ENCODE measurements around the gene TP53RK.

TP53RK gene

DNA sequence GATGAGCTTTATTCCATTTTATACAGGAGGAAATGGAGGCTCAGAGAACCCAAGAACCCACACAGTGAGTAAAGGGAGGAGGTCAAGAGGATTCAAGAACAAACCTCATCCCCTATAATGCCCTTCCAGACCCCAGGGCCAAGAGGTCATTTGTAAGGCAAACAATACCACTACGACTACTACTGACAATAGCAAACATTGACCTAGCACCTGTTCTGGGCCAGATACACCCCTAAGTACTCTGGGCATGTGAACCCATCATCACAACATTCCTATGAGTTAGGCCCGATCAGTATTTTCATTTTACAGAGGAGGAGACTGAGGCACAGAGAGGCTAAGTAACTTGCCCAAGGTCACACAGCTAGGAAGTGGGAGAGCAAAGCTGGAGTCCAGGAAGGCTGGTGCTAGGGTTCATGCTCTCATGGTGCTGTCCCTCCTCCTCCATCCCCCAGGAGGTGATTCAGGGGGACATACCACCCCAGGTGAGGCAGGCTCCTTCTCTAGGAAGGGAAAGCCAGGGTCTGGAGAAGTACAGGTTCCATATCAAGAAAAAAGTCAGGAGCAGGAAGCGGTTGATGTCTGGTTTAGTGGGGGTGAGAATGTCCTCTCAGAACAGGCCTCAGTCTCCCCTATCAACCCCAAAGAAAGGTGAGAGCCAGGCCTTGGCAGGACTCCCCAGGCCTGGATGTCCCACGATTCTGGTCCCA is 51.7 kb downstream of the TP53RK start:
- DNase-seq: no peak

DNA sequence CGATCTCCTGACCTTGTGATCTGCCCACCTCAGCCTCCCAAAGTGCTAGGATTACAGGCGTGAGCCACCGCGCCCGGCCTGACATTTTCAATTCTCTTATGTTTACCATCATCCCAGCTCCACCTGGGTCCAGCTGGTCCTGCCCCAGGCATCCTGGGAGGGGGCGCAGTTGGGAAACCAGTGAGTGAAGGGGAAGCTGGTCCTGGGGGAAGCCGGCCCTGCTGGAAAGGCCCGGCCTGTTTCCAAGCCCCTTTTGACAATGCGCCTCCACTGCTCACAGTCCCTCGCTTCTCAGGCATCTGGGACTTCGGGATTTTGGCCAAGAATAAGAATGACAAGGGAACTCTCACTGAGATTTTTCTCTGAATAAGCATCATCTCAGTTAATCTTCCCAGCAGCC is 52.2 kb downstream of the TP53RK start:
- DNase-seq: no peak

DNA sequence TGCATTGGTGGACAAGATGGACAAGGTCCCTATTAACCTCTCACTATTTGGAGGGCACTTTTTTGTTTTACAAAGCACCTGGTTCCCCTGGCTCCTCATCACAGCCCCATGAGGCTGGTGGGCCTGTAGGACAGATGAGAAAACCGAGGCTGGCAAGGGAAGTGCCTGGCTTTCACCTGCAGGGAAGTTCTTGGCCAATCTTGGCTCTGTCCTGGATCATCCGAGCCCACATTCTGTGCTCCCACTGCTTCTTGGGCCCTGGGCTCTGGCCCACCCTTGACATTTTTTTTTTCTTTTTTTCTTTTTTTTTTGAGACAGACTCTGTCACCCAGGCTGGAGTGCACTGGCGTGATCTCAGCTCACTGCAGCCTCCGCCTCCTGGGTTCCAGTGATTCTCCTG is 52.7 kb downstream of the TP53RK start:
- DNase-seq: no peak

DNA sequence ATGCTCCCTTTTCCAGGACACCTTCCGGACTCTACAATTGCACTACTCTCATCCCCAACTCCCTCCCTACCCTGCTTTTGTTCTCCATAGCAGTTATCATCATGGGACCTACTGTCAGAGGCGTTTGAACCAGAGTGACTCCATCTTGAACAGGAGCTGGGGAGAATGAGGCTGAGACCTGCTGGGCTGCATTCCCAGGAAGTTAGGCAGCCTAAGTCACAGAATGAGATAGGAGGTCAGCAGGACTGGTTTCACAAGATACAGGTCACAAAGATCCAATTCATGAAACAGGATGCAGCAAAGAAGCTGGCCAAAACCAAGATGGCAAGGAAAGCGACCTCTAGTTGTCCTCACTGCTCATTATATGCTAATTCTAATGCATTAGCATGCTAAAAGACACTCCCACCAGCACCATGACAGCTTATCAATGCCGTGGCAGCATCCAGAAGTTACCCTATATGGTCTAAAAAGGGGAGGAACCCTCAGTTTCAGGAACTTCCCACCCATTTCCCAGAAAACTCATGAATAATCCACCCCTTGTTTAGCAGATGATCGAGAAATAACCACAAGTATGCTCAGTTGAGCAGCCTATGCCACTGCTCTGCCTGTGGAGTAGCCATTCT is 53.6 kb downstream of the TP53RK start:
- DNase-seq: no peak

DNA sequence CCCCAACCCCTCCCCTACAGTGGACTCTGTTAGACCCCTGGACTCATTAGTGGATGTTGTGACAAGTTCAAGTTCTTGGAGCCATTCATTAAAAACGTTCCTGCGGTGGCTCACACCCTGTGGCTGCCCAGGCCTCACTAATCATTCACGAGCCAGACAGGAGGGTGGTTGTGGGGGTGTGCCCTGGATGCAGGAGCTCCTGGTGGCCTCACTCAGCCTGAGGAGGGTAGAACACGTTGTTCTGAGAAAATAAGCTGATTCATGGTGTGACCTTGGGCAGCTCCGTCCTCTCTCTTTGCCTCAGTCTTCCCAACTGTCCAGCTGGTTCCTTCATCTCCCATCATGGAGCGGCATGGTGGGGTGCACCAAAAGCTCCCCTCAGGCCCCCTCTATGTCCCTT is 54.7 kb downstream of the TP53RK start:
- no peak for DNase-seq

All from activated CD4-positive, alpha-beta T cell treated with anti-CD3 and anti-CD28 coated beads, Interleukin-2, Interleukin-6, amounts not matched to agents 100 ng/mL and 50 ng/mL, durations not matched to agents 16 hours and 8 hours (primary cell).